Measurements from ENCODE around the gene HTRA1.

Gene HTRA1

GRCh38 chr10:122561792-122562191 lies 100.4 kb downstream of the HTRA1 start:
- DNase-seq (ENCODE audit: low read depth, low spot score), result no peak
- H3K4me3 ChIP-seq (ENCODE audit: low read length), result no peak overlapping the region
- H3K36me3 ChIP-seq (ENCODE audit: control insufficient read depth, insufficient read depth, low read length), result no peaks in the 10 kb centered on the region
- H3K9me3 ChIP-seq (ENCODE audit: control insufficient read depth, insufficient read depth, low read length), result no peaks in the 10 kb centered on the region
- no peaks in the 10 kb centered on the region for H3K4me1 ChIP-seq (ENCODE audit: control insufficient read depth, insufficient read depth, low read length)
- H3K27ac ChIP-seq (ENCODE audit: low read length), result no peak overlapping the region
- no peaks in the 10 kb centered on the region for H3K27me3 ChIP-seq (ENCODE audit: control insufficient read depth, insufficient read depth, low read length)
